IMR-90 (cell line): Measurements from ENCODE around the gene SLC46A1. TPM values are rescaled to one million over a fixed set of nuclear protein-coding genes. Genes with fewer than 3 reads are reported as not detected.

Experiments
- CEBPB ChIP-seq: IDR thresholded peaks from 2 replicates; pipeline ENCODE4 v1.6.1; 2012; ENCODE audit warnings: low read depth, low read length, improper control_type of control experiment
- MAFK ChIP-seq: IDR thresholded peaks from 2 replicates; pipeline ENCODE4 v1.6.1; 2012; ENCODE audit warnings: low read depth, low read length, improper control_type of control experiment
- POLR2A ChIP-seq: IDR thresholded peaks from 2 replicates; pipeline ENCODE4 v1.6.1; 2012; ENCODE audit warnings: mild to moderate bottlenecking, low read depth, low read length
- SMC3 ChIP-seq: fragments of 150-350 bp; IDR thresholded peaks from 2 replicates; pipeline ENCODE4 v1.6.1; 2016; ENCODE audit warnings: low read depth, mild to moderate bottlenecking, antibody characterized with exemption, low read length, moderate library complexity
- microRNA-seq, 2 experiments: library from miRNA; stranded (forward) in 1 of 2; unstranded in 1 of 2; fragments of 10-50 nt in 1 of 2; fragments of <30 nt in 1 of 2; gene quantifications in 1 of 2; microRNA quantifications in 1 of 2; one replicate each; pipeline versions ENCODE3 to v1.1.0; 2013 to 2020; ENCODE audit not compliant: insufficient read depth in 1 of 2, insufficient read length in 1 of 2, unreplicated experiment in 1 of 2
- polyA plus RNA-seq, 3 experiments: library from polyadenylated mRNA; depleted of rRNA; stranded (reverse); fragments of >200 nt; gene quantifications; 2 replicates each; pipeline ENCODE4 v1.2.3, GENCODE V29; 2012; ENCODE audit warnings: low replicate concordance in 1 of 3
- total RNA-seq: library from RNA; depleted of rRNA; stranded (reverse); fragments of >200 nt; gene quantifications from 2 replicates; pipeline ENCODE4 v1.2.3, GENCODE V29; 2012; rRNA removed

The SLC46A1 gene
- total and polyA plus RNA-seq, 2 of the 4 experiments (the other 2 are of a cell fraction): 2.7 to 3.9 TPM

- TF ChIP-seq SMC3 (no peak), CEBPB (no peak), MAFK (no peak), POLR2A (no peak)
These were observed 60.4 kb downstream of the SLC46A1 start (continued) for GRCh38 chr17:28345419-28346198.

Small RNA genes lying within 50 kb of the gene (microRNA-seq; reads per million reads assigned to microRNA genes)
- gene MIR4723 (ENCODE audit: unreplicated experiment): not detected

Other genes with a start within 250 kb of the SLC46A1 start
- gene TMEM97, start 87.0 kb downstream of the SLC46A1 start, total RNA-seq: 21.3 and 23.1 TPM in 2 replicates
- 10.4 and 12.3 TPM in 2 replicates for gene TMEM97, start 87.0 kb downstream of the SLC46A1 start, polyA plus RNA-seq (2012; rRNA removed)
- gene IFT20, start 70.7 kb downstream of the SLC46A1 start, total RNA-seq: 25.5 and 37.8 TPM in 2 replicates
- gene IFT20, start 70.7 kb downstream of the SLC46A1 start, polyA plus RNA-seq (2012; rRNA removed): 40.0 and 46.3 TPM in 2 replicates
- 45.3 and 49.1 TPM in 2 replicates for gene TNFAIP1, start 70.5 kb downstream of the SLC46A1 start, total RNA-seq
- gene TNFAIP1, start 70.5 kb downstream of the SLC46A1 start, polyA plus RNA-seq (2012; rRNA removed): 62.9 and 75.9 TPM in 2 replicates
- 58.3 and 66.7 TPM in 2 replicates for gene POLDIP2, start 48.7 kb downstream of the SLC46A1 start, total RNA-seq
- gene POLDIP2, start 48.7 kb downstream of the SLC46A1 start, polyA plus RNA-seq (2012; rRNA removed): 72.0 and 77.8 TPM in 2 replicates
- not detected in 2 replicates for gene SEBOX, start 41.0 kb downstream of the SLC46A1 start, total RNA-seq
- not detected in 2 replicates for gene SEBOX, start 41.0 kb downstream of the SLC46A1 start, polyA plus RNA-seq (2012; rRNA removed)
- gene VTN, start 35.9 kb downstream of the SLC46A1 start, total RNA-seq: under 0.01 and 0.18 TPM in 2 replicates
- 0.89 and 1.0 TPM in 2 replicates for gene VTN, start 35.9 kb downstream of the SLC46A1 start, polyA plus RNA-seq (2012; rRNA removed)
- gene SARM1, start 34.5 kb downstream of the SLC46A1 start, total RNA-seq: 2.5 and 3.4 TPM in 2 replicates
- gene SARM1, start 34.5 kb downstream of the SLC46A1 start, polyA plus RNA-seq (2012; rRNA removed): 10.3 and 11.4 TPM in 2 replicates
- not detected in 2 replicates for gene SLC13A2, start 67.4 kb upstream of the SLC46A1 start, total RNA-seq
- gene SLC13A2, start 67.4 kb upstream of the SLC46A1 start, polyA plus RNA-seq (2012; rRNA removed): not detected in 2 replicates
- gene FOXN1, start 100.1 kb upstream of the SLC46A1 start, total RNA-seq: not detected in 2 replicates
- gene FOXN1, start 100.1 kb upstream of the SLC46A1 start, polyA plus RNA-seq (2012; rRNA removed): not detected in 2 replicates
- 21.7 and 22.4 TPM in 2 replicates for gene UNC119, start 146.4 kb upstream of the SLC46A1 start, total RNA-seq
- 57.4 and 63.2 TPM in 2 replicates for gene UNC119, start 146.4 kb upstream of the SLC46A1 start, polyA plus RNA-seq (2012; rRNA removed)
- gene PIGS, start 165.3 kb upstream of the SLC46A1 start, total RNA-seq: 27.5 and 28.7 TPM in 2 replicates
- gene PIGS, start 165.3 kb upstream of the SLC46A1 start, polyA plus RNA-seq (2012; rRNA removed): 77.9 and 78.9 TPM in 2 replicates
- 46.1 and 47.0 TPM in 2 replicates for gene ALDOC, start 170.7 kb upstream of the SLC46A1 start, total RNA-seq
- gene ALDOC, start 170.7 kb upstream of the SLC46A1 start, polyA plus RNA-seq (2012; rRNA removed): 62.6 and 69.7 TPM in 2 replicates
- 55.5 and 60.8 TPM in 2 replicates for gene SPAG5, start 192.8 kb upstream of the SLC46A1 start, total RNA-seq
- 40.3 and 47.3 TPM in 2 replicates for gene SPAG5, start 192.8 kb upstream of the SLC46A1 start, polyA plus RNA-seq (2012; rRNA removed)
- gene RSKR, start 208.0 kb upstream of the SLC46A1 start, total RNA-seq: 2.2 and 2.8 TPM in 2 replicates
- gene RSKR, start 208.0 kb upstream of the SLC46A1 start, polyA plus RNA-seq (2012; rRNA removed): 5.9 and 6.8 TPM in 2 replicates
- gene BLTP2, start 238.9 kb upstream of the SLC46A1 start, total RNA-seq: 146 and 174 TPM in 2 replicates
- gene BLTP2, start 238.9 kb upstream of the SLC46A1 start, polyA plus RNA-seq (2012; rRNA removed): 42.3 and 49.0 TPM in 2 replicates